ENCODE measurements around the gene ZNF317.
A peak's percentile ranks its signal among the peaks of the same experiment; 100 is the strongest.
"Not testable (repeated sequence)": the region's sequence is repeated elsewhere in the genome, so short reads cannot be mapped to it uniquely, and the experiment has no call there.

Gene ZNF317

DNA sequence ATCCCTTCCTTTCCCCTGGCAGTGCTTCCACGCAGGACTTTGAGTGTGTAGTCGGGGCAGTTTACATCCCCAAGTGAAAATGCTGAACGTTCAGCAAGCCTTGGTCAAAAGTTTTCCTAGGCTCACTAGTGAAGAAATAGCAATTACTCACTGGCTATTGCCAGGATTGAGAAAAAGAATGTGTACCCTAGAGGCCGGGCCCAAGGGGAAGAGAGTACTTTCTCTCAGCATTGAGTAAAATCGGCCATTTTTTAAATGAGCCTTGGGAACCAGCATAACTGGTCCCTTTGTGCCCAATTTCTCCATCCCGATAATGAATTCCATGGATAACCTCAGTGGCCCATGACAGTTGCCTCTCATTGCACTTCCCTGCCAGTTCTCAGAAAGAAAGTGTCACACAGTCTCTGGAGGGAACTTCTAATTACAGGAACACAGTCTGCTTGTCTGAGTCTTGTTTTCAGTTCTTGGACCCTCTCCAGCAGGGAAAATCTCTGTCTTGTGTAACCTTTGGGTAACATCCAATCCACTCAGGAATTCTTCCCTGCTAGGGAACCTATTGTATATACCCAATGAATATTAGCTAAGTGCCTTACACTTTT is 31.3 kb downstream of the ZNF317 start:
- no peak for DNase-seq (ENCODE audit: low read depth, low spot score)

GRCh38 chr19:9175326-9175725 is 35.1 kb downstream of the ZNF317 start:
- DNase-seq (ENCODE audit: low read depth, low spot score) = no peak

DNA sequence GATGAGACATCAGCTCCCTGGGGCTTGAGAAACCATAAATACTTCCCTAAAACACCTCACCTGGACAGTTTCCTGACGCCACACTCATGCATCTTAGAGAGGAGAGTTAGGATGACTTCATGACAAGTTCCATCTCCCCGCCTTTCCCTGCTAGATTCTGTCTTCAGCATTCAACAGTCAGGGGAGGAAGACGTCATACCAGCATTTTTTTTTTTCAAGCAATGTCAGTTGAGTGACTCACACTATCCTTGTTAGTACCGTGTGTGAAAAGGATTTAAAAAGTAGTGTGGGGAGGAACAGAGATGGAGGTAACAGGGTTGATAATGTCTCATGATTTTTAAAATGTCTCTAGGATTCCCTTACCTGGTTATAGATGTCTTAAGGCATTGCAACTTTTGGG is 38.7 kb downstream of the ZNF317 start, which contains the start of gene OR7D2:
Gene OR7D2 (plus strand): TSS at position 79 of the 400 bp plus-strand sequence. CDS start 6,803 bp downstream, outside the sequence.
- no peak for DNase-seq (ENCODE audit: low read depth, low spot score)

DNA sequence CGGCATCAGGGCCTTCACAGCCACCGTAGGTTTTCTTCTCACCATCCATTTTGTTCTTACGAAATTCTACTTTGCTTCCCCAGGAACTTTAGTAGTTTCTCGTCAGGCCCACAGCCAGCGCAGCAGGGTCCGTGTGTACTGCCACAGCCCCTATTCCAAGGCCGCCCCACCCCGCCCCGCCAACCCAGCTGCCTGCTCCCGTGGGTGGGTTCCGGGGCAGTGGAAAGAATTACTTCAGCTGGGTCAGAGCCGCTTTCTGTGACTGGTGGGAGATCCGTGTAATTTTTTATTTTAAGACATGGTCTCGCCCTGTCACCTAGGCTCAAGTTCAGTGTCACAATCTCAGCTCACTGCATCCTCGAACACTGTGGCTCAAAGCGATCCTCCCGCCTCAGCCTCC is 42.8 kb downstream of the ZNF317 start:
- no peak for DNase-seq (ENCODE audit: low read depth, low spot score)

GRCh38 chr19:9187191-9187590 is 47.0 kb downstream of the ZNF317 start:
- DNase-seq (ENCODE audit: low read depth, low spot score) = no peak

GRCh38 chr19:9189535-9189934 is 49.3 kb downstream of the ZNF317 start:
- DNase-seq (ENCODE audit: low read depth, low spot score) = no peak

GRCh38 chr19:9198044-9198443 is 57.8 kb downstream of the ZNF317 start:
- DNase-seq (ENCODE audit: low read depth, low spot score) = not testable (repeated sequence)

DNA sequence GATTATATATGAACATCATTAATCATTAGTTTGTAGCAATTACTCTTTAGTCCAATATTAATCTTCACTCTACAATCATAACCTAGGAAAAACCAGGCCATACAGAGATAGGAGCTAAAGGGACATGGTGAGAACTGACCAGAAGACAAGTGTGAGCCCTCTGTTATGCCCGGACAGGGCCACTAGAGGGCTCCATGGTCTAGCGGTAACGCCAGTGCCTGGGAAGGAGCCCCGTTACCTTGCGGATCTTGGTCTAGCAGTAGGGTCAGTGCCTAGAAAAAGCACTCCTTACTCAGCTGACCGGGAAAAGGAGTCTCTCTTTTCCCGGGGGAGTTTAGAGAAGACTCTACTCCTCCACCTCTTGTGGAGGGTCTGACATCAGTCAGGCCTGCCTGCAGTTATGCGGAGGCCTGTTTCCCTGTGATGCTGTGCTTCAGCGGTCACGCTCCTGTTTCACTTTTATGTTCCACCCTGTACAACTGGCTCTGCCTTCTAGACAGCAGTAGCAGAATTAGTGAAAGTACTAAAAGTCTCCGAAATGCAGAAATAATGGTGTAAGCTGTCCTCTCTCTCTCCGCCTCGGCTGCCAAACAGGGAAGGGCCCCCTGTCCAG is 65.4 kb downstream of the ZNF317 start:
- peak; percentile 11 for DNase-seq (ENCODE audit: low read depth, low spot score)

Data from brain pericyte (primary cell).